HuH-7.5 (cell line): Measurements from ENCODE around the gene IQGAP2.
"Not testable (repeated sequence)": the region's sequence is repeated elsewhere in the genome, so short reads cannot be mapped to it uniquely, and the experiment has no call there.

Experiments
- DNase-seq: peaks from one replicate; pipeline ENCODE4 v3.0.0; 2011; ENCODE audit warnings: low spot score

The IQGAP2 gene

DNA sequence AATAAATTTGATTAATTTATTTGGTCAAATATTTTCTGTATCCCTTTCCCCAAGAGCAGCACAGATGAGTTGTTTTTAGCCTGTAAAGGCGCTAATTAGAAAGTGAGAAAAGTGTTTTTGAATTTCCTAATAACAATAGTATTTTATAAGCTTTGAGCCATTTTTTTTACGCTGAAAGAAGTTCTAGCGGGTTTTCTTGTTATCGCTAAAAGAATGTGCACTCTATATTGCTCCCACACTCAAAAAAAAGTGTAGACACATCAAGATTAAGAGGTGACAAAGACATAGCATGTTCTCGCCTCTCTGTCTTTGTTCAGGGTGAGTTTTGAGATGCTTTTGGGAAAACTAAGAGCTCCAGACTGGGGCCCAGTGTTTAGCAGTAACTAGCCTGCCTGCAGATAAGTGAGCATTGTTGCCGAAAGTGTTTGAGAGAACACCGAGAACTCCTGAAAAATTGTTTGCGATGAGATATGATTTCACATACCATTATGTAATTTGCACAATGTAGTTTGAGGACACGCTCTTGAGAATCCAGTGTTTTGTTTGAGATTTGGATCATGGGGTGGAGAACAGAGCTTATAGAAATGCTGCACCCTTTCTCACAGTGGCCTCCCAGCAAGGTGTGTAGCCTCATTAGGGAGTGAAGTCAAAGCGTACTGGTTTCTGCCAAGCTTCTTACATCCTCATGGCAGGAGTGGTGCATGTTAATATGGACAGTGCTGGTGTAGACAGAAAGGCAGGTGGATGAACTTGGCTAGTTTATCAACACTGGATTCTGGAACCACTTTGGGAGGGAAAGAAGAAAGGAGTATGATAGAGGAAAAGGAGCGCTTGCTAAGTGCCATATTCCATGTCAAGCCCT, 314.4 kb downstream of the IQGAP2 start:
- no peak for DNase-seq

DNA sequence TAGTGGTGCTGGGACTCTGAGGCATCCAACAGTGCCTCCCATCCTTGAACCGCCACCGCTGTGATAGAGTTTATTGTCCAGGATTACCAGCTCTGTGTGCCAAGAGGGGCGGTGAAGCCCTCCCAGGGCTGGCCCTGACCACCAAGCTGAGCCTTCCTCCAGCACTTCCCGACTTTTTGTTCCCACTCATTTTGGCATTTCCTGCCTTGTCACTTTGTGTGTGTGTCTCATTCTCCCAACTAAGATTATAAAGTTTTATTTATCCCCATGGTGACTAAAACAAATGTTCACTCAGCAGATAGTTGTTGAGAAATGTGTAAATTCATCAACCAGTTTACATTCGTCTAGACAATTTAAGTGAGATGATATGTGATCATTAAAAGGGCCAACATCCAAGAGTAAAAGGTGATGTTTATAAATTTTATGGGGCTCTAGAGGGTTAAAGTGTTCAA, 315.3 kb downstream of the IQGAP2 start:
- no peak for DNase-seq

DNA sequence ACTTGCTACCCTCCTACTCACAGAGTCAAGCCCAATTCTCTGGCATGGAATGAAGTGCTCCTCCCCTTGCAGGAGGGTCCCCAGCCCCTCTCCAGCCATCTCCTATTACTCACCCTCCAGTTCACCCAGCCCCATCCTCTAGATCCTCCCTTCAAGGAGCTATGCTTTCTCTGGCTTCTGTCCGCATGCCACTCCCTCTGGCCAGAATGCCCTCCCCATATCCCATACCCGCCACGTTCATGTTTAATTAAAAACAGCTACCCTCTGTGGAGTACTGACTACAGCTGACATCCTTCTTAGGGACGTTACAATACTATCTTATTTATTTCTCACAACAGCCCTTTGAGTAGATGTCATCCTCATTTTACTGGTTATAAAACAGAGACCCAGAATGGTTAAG, 315.8 kb downstream of the IQGAP2 start:
- no peak for DNase-seq

DNA sequence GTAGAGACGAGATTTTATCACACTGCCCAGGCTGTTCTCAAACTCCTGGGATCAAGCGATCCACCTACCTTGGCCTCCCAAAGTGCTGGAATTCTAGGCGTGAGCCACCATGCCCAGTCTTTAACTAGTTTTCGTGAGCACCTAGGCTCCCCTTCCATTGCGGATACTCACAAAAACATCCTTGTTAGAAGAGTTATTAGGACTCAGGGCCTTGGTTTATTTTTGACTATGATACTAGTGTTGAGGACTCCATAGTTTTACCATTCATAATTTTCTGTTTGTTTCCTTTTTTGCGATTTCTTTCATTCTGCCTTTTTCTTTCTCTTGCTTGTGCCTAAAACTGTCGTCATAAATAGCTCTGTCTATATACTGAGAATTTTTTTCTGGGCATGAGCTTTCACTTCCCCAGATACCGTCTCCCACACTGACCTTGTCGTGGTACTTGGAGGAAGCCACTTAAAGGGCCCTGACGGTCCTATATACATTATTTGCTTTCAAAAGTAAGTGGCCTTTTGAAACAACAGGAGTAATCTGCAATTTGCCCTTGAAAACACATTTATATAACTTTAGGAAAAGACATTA, 318.0 kb downstream of the IQGAP2 start:
- no peak for DNase-seq

DNA sequence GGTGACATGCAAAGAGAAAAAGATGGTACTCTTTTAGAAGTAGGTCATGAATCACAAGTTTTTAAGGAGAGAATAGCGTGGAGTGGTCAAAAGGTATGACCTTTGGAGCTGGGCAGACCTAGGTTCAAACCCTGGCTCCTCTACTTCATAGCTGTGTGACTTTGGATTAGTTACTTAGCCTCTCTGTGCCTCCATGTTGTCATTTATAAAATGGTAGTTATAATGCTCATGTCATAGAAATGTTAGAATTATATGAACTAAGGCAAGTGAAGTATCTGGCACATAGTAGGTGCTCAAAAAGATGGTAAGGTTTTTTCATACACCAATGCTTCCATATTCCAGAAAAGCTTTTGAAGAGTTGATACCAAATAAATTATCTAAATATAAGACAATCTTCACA, 320.2 kb downstream of the IQGAP2 start:
- DNase-seq, result no peak

DNA sequence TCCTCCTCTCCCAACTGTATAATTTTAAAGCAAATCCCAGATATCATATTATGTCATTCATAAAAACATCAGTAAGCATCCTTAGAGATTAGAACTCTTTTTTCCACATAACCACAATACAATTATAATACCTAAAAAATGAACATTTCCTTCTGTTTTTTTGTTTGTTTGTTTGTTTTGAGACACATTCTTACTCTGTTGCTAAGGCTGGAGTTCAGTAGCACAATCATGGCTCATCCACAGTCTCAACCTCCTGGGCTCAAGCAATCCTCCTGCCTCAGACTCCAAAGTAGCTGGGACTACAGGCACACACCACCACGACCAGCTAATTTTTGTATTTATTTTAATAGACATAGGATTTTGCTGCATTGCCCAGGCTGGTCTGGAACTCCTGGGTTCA, 320.8 kb downstream of the IQGAP2 start:
- DNase-seq, result no peak

DNA sequence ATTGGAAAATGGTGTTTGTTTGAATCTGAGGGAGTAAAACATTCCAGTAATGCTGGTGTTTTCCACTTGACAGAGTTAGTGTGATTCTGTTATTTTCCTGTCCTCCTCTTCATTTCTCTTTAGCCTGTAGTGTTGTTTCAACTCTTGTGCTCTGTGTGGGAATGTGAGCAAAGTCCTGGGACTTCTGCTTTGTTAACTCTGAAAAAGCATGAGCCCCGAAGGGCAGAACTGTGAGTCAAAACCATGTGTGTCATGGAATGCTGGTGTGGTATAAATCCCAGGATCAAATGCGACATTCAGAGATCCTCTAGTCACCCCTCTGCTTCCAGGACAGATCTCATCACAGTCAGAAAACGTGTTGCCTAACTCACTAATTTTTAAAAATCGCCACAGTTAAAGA, 321.8 kb downstream of the IQGAP2 start:
- no peak for DNase-seq

DNA sequence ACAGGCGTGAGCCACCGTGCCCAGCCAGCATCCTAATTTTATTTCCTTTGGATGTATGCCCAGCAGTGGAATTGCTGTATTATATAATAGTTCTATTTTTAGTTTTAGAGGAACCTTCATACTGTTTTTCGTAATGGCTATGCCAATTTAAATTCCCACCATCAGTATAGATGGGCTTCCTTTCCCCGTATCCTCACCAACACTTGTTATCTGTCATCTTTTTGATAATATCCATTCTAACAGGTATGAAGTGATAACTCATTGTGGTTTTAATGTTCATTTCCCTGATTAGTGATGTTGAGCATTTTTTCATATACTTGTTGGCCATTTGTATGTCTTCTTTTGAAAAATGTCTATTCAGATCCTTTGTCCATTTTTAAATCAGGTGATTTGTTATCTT, 325.9 kb downstream of the IQGAP2 start:
- DNase-seq, result no peak

DNA sequence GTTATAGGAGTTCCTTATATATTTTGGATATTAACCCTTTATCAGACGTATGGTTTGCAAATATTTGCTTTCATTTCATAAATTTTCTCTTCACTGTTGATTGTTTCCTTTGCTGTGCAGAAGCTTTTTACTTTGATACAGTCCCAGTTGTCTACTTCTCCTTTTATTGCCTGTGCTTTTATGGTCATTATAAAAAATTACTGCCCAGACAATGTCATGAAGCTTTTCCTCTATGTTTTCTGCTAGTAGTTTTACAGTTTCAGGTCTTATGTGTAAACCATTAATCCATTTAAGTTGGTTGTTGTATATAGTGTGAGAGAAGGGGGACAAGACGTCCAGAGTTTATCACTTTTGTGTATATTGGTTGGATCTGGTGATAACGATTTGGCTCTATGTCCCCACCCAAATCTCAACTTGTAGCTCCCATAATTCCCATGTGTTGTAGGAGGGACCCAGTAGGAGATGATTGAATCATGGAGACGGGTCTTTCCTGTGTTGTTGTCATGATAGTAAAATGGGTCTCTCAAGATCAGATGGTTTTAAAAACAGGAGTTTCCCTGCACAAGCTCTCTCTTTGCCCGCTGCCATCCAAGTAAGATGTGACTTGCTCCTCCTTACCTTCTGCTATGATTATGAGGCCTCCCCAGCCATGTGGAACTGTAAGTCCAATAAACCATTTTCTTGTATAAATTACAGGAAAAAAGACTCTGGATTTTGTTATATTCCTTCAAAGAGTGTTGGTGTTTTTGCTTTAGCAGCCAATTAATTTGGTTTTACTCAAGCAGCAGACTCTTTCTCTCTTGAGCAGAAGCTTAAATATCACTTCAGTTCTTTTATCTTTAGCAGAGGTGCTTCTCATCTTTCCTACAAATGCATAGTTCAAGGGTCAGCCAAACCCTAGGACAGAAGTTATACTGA, 326.5 kb downstream of the IQGAP2 start:
- no peak for DNase-seq

DNA sequence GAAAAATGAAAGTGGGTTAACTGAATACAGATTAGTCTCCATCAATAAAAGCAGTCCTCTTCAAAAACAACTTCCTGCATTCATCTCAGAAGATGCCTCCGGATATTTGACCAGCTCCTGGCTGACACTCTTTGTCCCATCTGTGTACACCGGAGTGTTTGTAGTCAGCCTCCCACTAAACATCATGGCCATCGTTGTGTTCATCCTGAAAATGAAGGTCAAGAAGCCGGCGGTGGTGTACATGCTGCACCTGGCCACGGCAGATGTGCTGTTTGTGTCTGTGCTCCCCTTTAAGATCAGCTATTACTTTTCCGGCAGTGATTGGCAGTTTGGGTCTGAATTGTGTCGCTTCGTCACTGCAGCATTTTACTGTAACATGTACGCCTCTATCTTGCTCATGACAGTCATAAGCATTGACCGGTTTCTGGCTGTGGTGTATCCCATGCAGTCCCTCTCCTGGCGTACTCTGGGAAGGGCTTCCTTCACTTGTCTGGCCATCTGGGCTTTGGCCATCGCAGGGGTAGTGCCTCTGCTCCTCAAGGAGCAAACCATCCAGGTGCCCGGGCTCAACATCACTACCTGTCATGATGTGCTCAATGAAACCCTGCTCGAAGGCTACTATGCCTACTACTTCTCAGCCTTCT, 329.4 kb downstream of the IQGAP2 start:
- no peak for DNase-seq

DNA sequence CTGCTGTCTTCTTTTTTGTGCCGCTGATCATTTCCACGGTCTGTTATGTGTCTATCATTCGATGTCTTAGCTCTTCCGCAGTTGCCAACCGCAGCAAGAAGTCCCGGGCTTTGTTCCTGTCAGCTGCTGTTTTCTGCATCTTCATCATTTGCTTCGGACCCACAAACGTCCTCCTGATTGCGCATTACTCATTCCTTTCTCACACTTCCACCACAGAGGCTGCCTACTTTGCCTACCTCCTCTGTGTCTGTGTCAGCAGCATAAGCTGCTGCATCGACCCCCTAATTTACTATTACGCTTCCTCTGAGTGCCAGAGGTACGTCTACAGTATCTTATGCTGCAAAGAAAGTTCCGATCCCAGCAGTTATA, 329.9 kb downstream of the IQGAP2 start:
- no peak for DNase-seq

DNA sequence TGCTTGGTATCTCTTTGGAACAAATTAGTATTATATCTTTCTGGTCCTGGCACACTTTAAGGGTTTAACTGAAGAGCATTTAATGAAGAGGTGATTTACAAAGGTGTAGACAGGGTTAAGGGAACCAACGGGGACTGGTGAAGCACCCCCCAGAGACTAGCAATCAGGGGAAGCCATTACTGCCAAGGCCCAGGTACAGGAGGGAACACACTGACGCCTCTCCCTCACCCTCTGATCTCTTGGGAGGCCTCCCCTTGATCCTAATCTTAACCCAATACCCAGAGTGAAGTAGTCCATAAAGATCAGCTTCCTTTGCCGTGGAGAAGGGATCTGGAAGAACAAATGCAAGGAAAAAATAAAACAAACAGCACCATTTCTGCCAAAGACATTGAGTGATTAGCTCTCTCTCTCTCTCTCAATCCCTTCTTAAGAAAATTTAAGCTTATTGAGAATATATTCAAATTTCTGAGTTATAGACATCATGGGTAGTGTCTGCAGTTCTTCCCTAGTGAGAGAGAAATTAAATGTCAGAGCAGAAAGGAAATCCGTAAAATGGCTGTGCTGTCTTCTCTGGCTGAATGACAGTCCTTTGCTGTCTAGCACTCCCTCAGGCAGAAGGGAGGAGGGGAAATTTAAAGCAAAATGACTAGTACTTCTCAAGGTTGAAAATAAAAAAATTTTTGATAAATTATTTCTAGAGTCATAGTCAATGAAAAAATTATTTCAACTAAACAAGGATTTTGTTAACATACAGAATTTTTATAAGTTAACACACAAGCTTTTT, 332.9 kb downstream of the IQGAP2 start:
- DNase-seq, result no peak

DNA sequence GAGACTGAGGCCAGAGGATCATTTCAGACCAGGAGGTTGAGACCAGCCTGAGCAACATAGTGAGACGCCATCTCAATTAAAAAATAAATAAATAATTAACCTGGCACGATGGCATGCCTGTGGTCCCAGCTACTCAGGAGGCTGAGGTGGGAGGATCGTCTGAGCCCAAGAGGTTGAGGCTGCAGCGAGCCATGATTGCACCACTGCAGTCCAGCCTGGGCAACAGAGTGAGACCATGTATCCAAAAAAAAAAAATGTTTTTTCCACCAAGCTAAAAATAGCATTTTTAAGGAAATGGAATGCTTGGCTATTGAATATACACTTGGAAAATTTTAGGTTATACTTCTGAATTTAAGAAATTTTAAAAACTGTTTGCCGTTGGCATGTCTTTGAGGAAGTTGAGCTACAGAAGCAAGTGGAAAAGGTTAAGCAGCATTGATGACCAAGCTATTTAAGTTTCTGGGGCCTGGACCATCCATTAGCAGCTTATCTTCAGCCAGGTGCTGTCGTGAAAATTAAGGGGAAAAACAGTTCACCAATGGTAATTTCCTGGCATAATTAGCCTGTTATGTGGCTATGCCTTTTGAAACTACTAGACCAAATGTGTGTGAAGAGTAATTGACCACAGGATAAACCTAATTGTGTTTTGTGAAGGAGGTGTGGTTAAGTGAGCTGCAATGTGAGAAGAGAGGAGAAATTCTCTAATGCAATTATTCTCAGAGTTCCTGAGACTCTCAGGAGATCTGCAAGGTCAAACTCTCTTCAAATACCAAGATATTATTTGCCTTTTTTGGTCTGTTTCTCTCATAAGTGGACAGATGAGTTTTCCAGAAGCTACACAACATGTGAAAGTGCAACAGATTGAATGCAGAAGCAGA, 333.8 kb downstream of the IQGAP2 start:
- DNase-seq, result no peak

DNA sequence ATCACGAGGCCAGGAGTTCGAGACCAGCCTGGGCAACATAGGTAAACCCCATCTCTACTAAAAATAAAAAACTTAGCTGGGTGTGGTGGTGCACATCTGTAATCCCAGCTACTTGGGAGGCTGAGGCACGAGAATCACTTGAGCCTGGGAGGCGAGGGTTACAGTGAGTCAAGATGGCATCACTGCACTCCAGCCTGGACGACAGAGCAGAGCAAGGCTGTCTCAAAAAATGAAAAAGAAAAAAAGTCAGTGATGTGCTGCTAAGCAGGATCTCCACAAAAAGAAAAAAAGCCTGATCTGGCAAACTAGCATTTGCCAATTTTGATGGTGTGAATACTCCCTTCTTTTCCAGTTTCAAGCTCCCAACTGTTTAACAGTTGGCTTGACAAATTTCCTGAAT, 334.8 kb downstream of the IQGAP2 start:
- no peak for DNase-seq

DNA sequence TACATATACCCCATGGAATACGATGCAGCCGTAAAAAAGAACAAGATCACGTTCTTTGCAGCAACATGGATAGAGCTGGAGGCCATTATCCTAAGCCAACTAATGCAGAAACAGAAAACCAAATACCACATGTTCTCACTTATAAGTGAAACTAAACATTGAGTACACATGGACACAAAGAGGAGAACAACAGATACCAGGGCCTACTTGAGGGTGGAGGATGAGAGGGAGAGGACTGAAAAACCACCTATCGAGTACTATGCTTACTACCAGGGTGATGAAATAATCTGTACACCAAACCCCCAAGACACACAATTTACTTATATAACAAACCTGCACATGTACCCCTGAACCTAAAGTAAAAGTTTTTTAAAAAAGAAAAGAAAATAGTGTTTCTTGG, 338.4 kb downstream of the IQGAP2 start:
- not testable (repeated sequence) for DNase-seq

DNA sequence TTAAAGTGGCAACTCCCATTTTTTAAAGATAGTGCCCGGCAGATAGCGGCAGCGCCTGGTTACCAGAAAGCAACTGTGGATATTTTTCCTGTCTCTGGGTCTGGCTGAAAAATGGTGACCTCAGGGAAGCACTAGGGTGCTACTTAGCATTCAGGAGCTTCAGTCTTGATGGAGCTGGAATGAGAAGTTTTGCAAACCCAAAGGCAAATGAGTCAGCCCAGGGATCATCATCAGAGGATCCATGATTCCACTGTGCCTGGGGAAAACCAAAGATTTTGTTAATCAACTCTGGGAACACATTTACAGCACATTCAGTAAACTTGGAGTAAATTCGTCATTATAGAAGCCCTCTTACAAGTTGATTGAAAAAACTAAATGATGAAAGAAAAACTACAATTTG, 339.5 kb downstream of the IQGAP2 start:
- DNase-seq, result no peak

DNA sequence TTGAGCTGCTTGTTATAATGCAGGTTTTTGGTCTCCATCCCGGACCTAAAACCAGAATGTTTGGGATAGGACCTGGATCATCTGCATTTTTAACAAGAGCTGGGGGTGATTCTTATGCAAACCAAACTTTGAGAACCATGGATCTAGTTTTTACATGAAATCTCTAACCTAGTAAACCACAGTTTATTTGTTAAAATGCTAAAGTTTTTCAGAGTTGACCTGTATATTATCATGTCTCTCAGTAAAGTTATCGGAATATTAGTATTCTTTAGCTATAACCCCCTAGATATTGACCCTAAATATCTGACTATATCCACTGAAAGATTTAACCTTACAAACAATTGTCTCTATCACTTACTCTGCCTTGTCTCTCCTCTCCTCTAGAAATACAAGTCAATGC, 341.5 kb downstream of the IQGAP2 start:
- no peak for DNase-seq

DNA sequence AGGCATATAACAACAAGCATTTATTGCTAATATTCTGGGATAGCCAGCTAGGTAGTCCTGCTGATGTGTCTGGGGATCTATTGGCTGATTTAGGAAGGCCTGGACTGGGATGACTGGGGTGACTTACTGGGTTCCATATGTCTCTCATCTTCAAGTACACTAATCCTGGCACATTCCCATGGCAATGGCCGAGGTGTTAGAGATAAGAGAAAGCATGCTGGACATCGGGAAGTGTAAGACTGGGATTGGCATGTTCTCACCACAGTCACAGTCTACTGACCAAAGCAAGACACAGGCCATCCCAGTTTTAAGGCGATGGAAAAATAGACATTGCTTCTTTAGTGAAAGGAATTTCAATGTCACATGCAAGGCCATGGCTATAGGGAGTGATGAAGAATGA, 342.6 kb downstream of the IQGAP2 start:
- no peak for DNase-seq

DNA sequence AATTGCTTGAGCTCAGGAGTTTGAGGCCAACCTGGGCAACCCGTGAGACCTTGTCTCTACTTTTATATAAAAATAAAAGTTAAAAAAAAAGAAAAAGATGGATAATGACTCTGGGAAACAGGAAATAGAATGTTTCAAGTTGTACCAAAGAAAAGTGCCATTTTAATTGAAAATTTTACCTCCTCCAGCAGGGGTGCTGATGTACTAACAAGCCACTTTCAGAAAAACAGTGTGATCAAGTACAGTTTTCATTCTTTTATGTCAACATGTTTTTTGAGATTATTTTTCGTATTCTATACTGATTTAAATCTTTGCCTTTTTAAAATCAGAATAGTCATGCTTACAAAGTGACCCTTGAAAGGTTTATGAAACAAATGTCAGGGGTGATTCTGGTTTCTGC, 343.6 kb downstream of the IQGAP2 start:
- no peak for DNase-seq

DNA sequence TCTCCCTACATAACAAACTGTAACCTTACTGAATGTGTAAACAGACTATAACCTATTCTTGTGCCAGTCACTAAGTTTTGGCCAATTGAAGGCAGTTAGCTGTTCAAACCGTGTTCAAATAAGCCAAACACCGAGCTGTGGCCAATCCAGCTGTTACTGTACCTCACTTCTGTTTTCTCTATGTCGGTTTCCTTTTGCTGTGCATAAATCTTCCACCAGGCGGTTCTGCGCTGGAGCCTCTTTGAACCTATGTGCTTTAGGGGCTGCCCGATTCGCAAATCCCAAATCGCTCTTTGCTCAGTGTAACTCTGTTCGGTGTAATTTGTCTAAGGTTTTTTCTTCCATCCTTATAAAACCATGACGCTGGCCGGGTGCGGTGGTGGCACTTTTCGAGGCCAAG, 344.6 kb downstream of the IQGAP2 start:
- DNase-seq, result no peak

DNA sequence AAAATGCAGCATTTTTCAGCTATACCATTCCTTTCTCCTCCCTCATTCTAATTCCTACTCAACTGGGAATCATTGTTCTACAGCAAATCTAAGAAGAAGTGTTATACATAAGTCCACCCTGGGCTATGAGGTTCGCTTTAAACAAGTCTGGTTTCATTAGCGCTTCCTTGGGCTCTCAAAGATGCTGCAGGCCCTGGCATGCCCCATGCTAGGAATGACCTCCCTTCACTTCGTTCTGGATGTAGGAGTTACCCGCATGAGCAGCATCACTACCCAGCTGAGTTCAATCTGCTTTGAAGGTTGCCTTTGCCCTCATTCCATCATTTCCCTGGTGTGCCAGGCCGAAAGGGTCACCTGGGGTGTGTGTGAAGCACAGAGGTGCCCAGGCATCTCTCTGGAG, 348.2 kb downstream of the IQGAP2 start:
- DNase-seq, result no peak
